Vagina (tissue), 2 donors: ENCODE measurements around the gene PRMT2.

Source experiments
- CTCF ChIP-seq, 3 experiments: fragments of 450-650 bp in 2 of 3; fragments of 200-600 bp in 1 of 3; sonication (generic) in 1 of 3; IDR thresholded peaks; one replicate each; pipeline ENCODE4 v1.5.1; 2017 to 2019; ENCODE audit warnings: antibody characterized with exemption in 3 of 3, mild to moderate bottlenecking in 2 of 3, moderate library complexity in 2 of 3
- POLR2A ChIP-seq, 2 donors: fragments of 450-650 bp; IDR thresholded peaks; one replicate each; pipeline ENCODE4 v1.6.1; 2017; ENCODE audit warnings: antibody characterized with exemption in 2 of 2, mild to moderate bottlenecking in 2 of 2, moderate library complexity in 2 of 2
- POLR2AphosphoS5 ChIP-seq, 2 donors: sonication (generic); formaldehyde crosslinking; IDR thresholded peaks; one replicate each; pipeline ENCODE4 v1.9.0; 2017; ENCODE audit warnings: antibody characterized with exemption in 2 of 2, mild to moderate bottlenecking in 2 of 2, low read depth in 1 of 2; ENCODE audit not compliant: insufficient read depth in 1 of 2

GRCh38 chr21:46637952-46638746 lies 2.7 kb downstream of the PRMT2 start:
- no peak for TF ChIP-seq POLR2AphosphoS5 (IDR thresholded peaks at IDR 0.05; ENCODE audit: insufficient read depth in 1 of 2, low read depth in 1 of 2)
- no peak for TF ChIP-seq CTCF (IDR thresholded peaks at IDR 0.05)
- no peak for TF ChIP-seq POLR2A (IDR thresholded peaks at IDR 0.05)
